Measurements from ENCODE around the gene PABPN1L. TPM values are rescaled to one million over a fixed set of nuclear protein-coding genes. Genes with fewer than 3 reads are reported as not detected.

Gene PABPN1L
- total and polyA plus RNA-seq, 9 of the 15 experiments (the other 6 are each of a cell fraction or from before 2014, with no cell fraction given), result 0.11 to 0.32 TPM; not detected in 7

DNA sequence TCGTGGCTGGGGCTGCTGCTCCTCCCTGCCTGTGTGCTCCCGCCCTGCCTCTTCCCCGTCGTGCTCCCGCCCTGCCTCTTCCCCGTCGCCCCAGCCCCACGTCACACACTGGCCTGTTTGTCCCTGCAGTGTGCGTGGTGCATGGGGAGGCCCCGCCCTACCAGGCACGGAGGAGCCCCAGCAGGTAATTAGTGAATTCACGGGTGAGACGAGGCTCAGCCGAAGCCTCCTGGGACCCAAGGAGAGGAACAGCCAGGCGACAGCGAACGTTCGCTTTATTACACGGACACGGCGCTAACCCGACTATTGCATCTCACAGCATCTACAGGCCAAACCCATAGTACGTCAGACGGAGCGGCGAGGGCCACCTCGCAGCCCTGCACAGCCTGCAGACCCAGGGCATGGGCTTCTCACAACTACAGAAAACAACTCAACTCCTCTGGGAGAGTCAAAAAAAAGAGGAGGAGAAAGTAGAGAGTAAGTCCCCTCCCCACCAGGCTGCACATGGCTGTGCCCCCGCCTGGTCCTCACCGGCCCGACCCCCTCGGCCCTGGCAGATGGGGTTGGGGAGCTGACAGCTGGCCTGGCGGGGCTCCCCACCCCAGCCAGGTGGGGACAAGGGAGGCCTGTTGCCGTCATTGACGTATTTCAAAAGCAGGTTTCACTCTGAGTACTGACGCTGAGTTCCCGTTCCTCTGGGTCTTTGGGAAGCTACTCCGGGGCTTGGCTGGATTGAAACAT is 4.3 kb upstream of the PABPN1L start (continued):
- TF ChIP-seq, protein P1, sequence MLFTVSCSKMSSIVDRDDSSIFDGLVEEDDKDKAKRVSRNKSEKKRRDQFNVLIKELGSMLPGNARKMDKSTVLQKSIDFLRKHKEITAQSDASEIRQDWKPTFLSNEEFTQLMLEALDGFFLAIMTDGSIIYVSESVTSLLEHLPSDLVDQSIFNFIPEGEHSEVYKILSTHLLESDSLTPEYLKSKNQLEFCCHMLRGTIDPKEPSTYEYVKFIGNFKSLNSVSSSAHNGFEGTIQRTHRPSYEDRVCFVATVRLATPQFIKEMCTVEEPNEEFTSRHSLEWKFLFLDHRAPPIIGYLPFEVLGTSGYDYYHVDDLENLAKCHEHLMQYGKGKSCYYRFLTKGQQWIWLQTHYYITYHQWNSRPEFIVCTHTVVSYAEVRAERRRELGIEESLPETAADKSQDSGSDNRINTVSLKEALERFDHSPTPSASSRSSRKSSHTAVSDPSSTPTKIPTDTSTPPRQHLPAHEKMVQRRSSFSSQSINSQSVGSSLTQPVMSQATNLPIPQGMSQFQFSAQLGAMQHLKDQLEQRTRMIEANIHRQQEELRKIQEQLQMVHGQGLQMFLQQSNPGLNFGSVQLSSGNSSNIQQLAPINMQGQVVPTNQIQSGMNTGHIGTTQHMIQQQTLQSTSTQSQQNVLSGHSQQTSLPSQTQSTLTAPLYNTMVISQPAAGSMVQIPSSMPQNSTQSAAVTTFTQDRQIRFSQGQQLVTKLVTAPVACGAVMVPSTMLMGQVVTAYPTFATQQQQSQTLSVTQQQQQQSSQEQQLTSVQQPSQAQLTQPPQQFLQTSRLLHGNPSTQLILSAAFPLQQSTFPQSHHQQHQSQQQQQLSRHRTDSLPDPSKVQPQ (CRISPR knock-in tag; IDR thresholded peaks at IDR 0.05; ENCODE audit: borderline replicate concordance), result no peak
- TF ChIP-seq IRF2 (CRISPR knock-in tag; IDR thresholded peaks at IDR 0.05) (no peak), NR3C1 (CRISPR knock-in tag; IDR thresholded peaks at IDR 0.05) (no peak), HNRNPK (IDR thresholded peaks at IDR 0.05; ENCODE audit: low read depth, low read length, poor library complexity, severe bottlenecking) (no peak), RBM22 (IDR thresholded peaks at IDR 0.05; ENCODE audit: low read depth, low read length, poor library complexity, severe bottlenecking) (peak; percentile 98), ZNF277 (CRISPR knock-in tag; IDR thresholded peaks at IDR 0.05; ENCODE audit: borderline replicate concordance) (no peak), EHMT2 (IDR thresholded peaks at IDR 0.05) (no peak), PPARD (CRISPR knock-in tag; IDR thresholded peaks at IDR 0.05) (no peak), RBM25 (IDR thresholded peaks at IDR 0.05; ENCODE audit: low read depth, low read length, severe bottlenecking) (no peak), CBX2 (IDR thresholded peaks at IDR 0.05; ENCODE audit: insufficient read depth, low read length, poor library complexity, severe bottlenecking) (no peak), FOXJ3 (CRISPR knock-in tag; IDR thresholded peaks at IDR 0.05) (no peak), RBFOX2 (IDR thresholded peaks at IDR 0.05; ENCODE audit: low read depth, low read length) (0 out of 2 replicates have a peak, but pooled peaks have one; percentile 35), ZBTB33 (CRISPR knock-in tag; IDR thresholded peaks at IDR 0.05) (no peak)
- TF ChIP-seq, protein P2, sequence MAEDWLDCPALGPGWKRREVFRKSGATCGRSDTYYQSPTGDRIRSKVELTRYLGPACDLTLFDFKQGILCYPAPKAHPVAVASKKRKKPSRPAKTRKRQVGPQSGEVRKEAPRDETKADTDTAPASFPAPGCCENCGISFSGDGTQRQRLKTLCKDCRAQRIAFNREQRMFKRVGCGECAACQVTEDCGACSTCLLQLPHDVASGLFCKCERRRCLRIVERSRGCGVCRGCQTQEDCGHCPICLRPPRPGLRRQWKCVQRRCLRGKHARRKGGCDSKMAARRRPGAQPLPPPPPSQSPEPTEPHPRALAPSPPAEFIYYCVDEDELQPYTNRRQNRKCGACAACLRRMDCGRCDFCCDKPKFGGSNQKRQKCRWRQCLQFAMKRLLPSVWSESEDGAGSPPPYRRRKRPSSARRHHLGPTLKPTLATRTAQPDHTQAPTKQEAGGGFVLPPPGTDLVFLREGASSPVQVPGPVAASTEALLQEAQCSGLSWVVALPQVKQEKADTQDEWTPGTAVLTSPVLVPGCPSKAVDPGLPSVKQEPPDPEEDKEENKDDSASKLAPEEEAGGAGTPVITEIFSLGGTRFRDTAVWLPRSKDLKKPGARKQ (CRISPR knock-in tag; IDR thresholded peaks at IDR 0.05), result no peak
- TF ChIP-seq, protein P3, sequence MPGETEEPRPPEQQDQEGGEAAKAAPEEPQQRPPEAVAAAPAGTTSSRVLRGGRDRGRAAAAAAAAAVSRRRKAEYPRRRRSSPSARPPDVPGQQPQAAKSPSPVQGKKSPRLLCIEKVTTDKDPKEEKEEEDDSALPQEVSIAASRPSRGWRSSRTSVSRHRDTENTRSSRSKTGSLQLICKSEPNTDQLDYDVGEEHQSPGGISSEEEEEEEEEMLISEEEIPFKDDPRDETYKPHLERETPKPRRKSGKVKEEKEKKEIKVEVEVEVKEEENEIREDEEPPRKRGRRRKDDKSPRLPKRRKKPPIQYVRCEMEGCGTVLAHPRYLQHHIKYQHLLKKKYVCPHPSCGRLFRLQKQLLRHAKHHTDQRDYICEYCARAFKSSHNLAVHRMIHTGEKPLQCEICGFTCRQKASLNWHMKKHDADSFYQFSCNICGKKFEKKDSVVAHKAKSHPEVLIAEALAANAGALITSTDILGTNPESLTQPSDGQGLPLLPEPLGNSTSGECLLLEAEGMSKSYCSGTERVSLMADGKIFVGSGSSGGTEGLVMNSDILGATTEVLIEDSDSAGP (CRISPR knock-in tag; IDR thresholded peaks at IDR 0.05), result peak; percentile 35; the same call in 1 of the 2 replicates

Data from K562 (cell line).